ES-I3 (cell line): Measurements from ENCODE around the gene HARS2.
A peak's percentile ranks its signal among the peaks of the same experiment; 100 is the strongest.
"Not testable (repeated sequence)": the region's sequence is repeated elsewhere in the genome, so short reads cannot be mapped to it uniquely, and the experiment has no call there.

ENCODE experiments used
- H3K36me3 ChIP-seq: 2 replicates; pipeline ENCODE4 v1.6.1; 2013; ENCODE audit warnings: mild to moderate bottlenecking, low read length, control low read depth, moderate library complexity; ENCODE audit not compliant: insufficient read depth
- H3K4me1 ChIP-seq: 2 replicates; pipeline ENCODE4 v1.6.1; 2013; ENCODE audit warnings: mild to moderate bottlenecking, control low read depth, low read length; ENCODE audit not compliant: insufficient read depth
- H3K9ac ChIP-seq: 2 replicates; pipeline ENCODE4 v1.6.1; 2013; ENCODE audit warnings: low read depth, mild to moderate bottlenecking, low read length, moderate library complexity
- H3K9me3 ChIP-seq: 2 replicates; pipeline ENCODE4 v1.6.1; 2013; ENCODE audit warnings: mild to moderate bottlenecking, low read length, moderate library complexity; ENCODE audit not compliant: control insufficient read depth, insufficient read depth

Gene HARS2, protein sequence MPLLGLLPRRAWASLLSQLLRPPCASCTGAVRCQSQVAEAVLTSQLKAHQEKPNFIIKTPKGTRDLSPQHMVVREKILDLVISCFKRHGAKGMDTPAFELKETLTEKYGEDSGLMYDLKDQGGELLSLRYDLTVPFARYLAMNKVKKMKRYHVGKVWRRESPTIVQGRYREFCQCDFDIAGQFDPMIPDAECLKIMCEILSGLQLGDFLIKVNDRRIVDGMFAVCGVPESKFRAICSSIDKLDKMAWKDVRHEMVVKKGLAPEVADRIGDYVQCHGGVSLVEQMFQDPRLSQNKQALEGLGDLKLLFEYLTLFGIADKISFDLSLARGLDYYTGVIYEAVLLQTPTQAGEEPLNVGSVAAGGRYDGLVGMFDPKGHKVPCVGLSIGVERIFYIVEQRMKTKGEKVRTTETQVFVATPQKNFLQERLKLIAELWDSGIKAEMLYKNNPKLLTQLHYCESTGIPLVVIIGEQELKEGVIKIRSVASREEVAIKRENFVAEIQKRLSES

DNA sequence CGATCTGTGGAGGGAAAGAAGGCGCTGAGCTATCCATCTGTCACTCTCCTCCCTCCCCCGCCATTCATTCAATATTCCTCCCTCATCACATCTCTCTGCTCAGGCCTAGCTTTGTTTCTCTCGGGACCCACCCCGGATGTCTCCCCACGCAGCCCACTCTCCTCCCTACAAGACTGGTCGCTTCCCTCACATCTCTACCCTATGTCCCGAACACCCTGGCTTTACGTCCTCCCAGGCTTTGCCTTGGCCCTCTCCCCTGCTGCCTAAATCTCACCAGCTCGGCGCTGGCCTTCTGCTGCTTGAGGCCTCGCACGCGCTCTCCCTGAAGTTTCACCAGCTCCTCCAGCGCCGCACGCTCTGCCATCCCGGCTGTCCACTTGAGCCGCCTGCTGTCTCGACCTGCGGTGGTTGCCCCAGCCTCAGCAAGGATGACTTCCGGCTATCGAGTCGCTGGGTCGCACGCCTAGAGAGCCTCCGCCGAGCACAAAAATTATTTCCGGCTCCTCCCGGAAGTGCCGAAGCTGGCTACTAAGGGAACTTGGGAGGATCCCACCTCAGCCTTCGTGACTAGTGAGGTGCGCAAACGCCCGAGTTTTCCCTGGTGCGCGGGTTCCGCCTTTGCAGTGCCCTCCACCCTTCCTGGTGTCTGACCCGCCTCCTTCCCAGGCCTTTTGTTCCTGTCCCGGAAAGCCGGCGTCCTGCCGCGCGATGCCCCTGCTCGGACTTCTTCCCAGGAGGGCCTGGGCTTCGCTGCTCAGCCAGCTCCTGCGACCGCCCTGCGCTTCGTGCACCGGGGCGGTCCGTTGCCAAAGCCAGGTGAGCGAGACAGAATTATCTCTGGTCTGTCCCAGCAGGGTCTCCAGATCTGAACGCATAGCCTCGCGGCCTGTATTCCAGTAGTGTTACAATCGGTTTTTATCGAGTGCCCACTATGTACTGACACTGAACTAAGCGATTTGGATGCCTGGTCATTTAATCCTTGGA is at the start of gene HARS2, which contains the start of gene HARS1:
Gene HARS2, plus strand, starts transcription at position 515 of the 984 bp plus-strand sequence. Its CDS starts 194 bp downstream, at position 709.
Gene HARS1, minus strand, starts transcription at position 430 of the 984 bp plus-strand sequence. Its CDS starts 66 bp downstream, at position 364.
- Histone ChIP-seq H3K9me3 (no peaks in the 10 kb centered on the region), H3K36me3 (peaks cover 9% of the 10 kb centered on the region; the same call in 1 of the 2 replicates), H3K9ac (peak within 1 kb of the TSS; percentile 88), H3K4me1 (no peaks in the 10 kb centered on the region)

DNA sequence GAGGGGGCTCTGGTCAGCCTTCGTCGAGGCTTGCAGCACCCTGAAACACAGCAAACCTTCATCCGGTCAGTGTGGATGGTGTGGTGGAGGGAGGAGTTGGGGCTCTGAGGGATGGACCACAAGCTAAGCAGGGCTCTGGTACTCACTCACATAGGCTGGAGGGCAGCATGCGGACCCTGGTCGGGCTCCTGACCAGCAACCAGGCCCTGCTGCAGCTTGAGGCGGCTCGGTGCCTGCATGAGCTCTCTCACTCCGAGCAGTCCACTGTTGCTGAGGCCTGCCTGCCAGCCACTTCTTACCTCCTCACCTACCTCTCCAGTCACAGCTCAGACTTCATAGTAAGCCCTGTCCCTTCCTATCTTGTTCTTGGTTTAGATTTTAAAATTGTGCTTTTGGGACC is 49.5 kb upstream of the HARS2 start:
- no peak overlapping the region for H3K9ac ChIP-seq
- no peaks in the 10 kb centered on the region for H3K9me3 ChIP-seq
- H3K36me3 ChIP-seq, result peaks cover 7% of the 10 kb centered on the region
- no peaks in the 10 kb centered on the region; the same call in 1 of the 2 replicates for H3K4me1 ChIP-seq

DNA sequence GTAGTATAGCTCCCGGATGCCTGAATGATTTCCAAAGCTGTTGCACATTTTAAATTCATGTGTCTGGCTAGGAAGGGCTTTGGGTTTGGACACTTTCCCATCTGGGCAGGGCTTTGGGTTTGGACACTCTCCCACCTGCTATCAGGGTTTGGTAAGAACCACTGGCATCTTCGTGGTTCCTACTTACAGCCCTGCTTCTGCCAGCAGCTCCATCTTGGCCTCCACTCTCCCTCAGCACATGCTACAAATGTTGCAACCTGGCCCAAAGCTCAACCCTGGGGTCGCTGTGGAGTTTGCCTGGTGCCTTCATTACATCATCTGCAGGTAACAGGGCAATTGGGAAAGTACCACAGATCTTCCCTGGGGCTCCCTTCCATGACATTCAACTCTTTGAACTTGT is 48.5 kb upstream of the HARS2 start:
- peaks cover 7% of the 10 kb centered on the region for H3K36me3 ChIP-seq
- no peaks in the 10 kb centered on the region for H3K9me3 ChIP-seq
- H3K4me1 ChIP-seq, result no peaks in the 10 kb centered on the region; the same call in 1 of the 2 replicates
- no peak overlapping the region for H3K9ac ChIP-seq

DNA sequence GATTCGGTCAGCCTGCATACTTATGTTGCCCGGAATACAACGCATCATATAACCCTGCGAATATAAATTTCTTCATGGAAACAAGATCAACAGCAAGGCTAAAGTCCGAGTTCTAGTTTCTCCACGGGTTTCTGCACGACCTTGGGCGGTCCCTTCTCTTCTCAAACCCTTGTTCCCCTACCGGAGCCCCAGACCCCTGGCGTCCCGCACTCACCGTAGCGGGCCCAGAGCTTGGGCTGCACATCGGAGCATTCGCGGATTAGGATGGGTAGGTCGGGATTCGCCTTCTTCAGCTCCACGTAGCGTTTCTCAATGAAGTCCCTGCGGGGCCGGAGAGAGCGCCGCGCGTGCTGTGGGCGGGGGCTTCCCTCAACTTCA is 44.2 kb upstream of the HARS2 start:
- Histone ChIP-seq H3K4me1 (peaks cover 4% of the 10 kb centered on the region; the same call in 1 of the 2 replicates), H3K9me3 (no peaks in the 10 kb centered on the region), H3K9ac (peak overlapping the region; percentile 89), H3K36me3 (peaks cover 14% of the 10 kb centered on the region; the same call in 1 of the 2 replicates)

DNA sequence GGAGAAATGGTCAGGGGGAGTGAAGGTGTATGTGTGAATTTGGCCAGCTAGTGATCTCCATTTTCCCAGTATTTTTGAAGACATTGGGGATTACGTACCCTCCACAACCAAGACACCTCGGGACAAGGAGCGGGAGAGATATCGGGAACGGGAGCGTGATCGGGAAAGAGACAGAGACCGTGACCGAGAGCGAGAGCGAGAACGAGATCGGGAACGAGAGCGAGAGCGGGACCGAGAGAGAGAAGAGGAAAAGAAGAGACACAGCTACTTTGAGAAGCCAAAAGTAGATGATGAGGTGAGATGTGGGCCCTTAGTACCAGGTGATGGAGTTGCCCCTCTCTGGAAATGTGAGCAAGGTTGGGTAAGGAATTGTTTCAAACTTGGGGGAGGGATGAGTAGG is 32.4 kb upstream of the HARS2 start:
- no peak overlapping the region for H3K9ac ChIP-seq
- H3K9me3 ChIP-seq, result no peaks in the 10 kb centered on the region
- H3K36me3 ChIP-seq, result peaks cover 28% of the 10 kb centered on the region
- no peaks in the 10 kb centered on the region for H3K4me1 ChIP-seq

DNA sequence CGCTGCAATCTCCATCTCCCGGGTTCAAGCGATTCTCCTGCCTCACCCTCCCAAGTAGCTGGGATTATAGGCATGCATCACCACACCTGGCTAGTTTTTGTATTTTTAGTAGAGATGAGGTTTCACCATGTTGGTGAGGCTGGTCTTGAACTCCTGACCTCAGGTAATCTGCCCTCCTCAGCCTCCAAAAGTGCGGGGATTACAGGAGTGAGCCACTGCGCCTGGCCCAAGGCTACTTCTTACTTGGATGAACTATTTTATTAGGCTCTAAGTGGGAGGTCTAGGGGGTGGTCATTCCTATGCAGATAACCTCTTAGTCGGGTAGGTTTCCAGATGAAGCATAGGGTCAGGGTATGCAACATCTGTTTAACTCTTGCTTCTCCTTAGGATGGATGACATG is 30.9 kb upstream of the HARS2 start:
- H3K4me1 ChIP-seq, H3K9me3 ChIP-seq, H3K9ac ChIP-seq: not testable (repeated sequence)
- peaks cover 23% of the 10 kb centered on the region for H3K36me3 ChIP-seq

DNA sequence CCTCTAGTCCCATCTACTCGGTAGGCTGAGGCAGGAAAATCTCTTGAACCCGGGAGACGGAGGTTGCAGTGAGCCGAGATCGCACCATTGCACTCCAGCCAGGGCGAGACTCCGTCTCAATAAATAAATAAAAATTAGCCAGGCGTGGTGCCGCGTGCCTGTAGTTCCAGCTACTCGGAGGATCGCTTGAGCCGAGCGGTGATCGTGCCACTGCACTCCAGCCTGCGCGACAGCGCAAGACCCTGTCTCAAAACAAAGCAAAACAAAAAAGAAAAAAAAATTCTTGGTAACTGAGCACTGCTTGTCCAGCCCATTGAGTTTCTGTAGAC is 27.3 kb upstream of the HARS2 start:
- Histone ChIP-seq H3K36me3 (peaks cover 9% of the 10 kb centered on the region), H3K9me3 (no peaks in the 10 kb centered on the region), H3K9ac (peak overlapping the region; percentile 79), H3K4me1 (no peaks in the 10 kb centered on the region)

DNA sequence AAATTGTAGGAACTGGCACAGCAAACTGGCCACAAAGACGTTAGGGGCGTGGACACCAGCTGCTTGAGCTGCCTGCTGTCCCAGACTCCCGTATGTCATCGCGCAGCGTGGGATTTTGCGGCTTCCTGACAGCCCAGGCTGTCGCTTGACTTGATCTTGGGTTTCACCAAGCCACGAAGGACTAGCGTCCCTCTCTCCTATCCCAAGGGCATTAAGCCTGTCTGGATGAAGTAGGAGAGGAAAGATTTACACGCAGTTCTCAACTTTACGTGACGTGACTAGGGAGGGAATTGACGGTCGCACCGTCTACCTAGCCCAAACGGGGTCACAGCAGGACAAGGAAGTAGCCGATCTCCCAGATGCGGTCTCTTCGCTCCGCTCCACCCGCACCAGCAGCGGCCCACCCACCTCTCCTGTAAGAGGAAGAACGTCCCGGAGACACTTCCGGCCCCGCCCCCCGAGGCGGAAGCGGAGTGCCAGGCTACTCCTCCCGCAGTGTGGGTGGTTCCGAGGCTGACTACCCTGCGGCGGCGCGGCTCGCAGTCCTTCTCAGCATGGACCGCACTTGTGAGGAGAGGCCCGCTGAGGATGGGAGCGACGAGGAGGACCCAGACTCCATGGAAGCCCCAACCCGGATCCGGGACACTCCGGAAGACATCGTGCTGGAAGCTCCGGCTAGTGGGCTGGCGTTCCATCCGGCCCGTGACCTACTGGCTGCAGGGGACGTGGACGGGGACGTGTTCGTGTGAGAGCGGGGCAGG is 26.7 kb upstream of the HARS2 start, which contains the start of gene WDR55:
Gene WDR55, plus strand, starts transcription at position 546 of the 761 bp plus-strand sequence. Its CDS starts 9 bp downstream, at position 555.
- H3K36me3 ChIP-seq, result peaks cover 9% of the 10 kb centered on the region
- peak within 1 kb of the TSS; percentile 79 for H3K9ac ChIP-seq
- H3K9me3 ChIP-seq, result no peaks in the 10 kb centered on the region
- H3K4me1 ChIP-seq, result no peaks in the 10 kb centered on the region

DNA sequence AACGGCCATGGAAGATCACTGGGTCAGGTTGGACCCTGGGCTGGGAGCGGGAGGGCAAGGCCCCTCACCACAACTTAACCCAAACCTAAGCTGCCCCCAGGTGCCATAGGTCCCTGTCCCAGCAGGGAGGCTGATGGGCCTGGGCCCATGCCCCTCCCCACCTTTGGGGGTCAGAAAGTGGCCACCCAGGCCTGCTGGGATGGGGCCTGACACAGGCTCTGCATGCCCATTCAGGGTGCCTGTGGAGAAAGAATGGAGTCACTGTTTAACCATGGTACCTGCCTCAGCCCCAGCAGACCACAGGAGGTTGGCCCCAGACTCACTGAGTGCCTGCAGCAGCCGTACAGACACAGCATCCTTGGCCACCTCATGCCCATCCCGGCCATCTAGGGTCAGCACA is 20.2 kb upstream of the HARS2 start:
- H3K9ac ChIP-seq, H3K4me1 ChIP-seq, H3K9me3 ChIP-seq: not testable (repeated sequence)
- peaks cover 12% of the 10 kb centered on the region; the same call in 1 of the 2 replicates for H3K36me3 ChIP-seq

DNA sequence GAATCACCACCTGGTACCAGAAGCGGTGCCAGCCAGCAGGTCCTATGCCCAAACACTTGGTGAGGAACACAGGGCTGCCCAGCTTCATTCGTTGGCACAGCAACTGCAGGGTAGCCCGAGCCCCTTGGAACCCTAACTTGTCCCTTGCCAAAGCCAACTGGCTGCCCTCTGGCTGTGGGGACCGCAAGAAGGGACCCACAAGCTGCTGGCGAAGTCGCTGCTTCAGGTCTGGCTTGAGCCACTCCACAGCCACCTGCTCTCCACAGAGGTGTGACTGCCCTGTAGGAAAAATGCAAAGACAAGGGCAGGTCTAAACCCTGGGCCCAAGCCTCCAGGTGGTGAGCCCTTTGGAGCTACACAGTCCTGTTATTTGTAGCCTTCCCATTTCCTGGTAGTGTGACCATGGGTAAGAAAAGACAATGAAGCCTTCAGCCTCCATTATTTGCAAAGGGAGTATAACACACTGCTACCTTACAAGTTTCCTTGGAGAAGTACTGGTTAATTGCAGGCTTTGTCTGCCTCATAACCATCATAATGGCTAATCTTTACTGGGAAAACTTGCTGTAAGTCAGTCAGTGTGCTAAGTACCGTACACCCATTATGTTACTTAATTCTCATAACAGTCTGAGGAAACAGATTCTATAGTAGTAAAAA is 19.7 kb upstream of the HARS2 start:
- H3K9me3 ChIP-seq, result no peaks in the 10 kb centered on the region
- peaks cover 9% of the 10 kb centered on the region for H3K4me1 ChIP-seq
- H3K36me3 ChIP-seq, result peaks cover 18% of the 10 kb centered on the region; the same call in 1 of the 2 replicates
- peak overlapping the region; percentile 5; the same call in 1 of the 2 replicates for H3K9ac ChIP-seq

DNA sequence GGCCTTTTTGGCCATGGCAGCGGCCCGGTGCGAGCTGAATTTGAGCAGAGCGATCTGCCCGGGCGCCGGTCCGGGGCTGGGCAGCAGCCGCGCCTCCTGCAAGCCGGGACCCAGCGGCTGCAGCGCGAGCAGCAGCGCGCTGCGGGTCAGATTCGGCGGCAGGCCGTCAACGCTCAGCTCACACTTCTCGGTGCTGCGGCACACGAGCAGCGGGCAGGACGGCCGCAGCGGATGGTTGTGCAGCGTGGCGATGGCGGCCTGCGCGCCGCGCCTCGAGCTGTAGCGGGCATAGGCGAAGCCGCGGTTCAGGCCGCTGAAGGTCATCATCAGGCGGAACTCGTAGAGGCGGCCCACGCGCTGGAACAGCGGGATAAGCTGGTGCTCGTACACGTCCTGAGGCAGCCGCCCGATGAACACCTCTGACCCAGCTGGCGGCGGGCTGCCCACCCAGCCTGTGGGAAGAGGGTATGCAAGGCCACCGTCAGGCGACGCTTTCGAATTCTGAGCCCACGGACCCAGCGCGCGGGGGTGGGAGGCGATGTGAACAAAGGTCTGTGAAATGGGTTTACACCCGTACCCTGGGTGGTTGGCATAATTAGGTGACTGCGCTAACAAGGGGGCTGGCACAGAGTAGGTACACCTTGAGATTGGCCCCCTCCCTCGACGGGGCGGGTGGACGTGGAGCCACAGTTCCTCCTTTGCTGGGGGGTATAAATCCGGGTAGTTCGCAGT is 18.6 kb upstream of the HARS2 start:
- no peaks in the 10 kb centered on the region for H3K9me3 ChIP-seq
- H3K4me1 ChIP-seq, result peaks cover 9% of the 10 kb centered on the region
- peak overlapping the region; percentile 5; the same call in 1 of the 2 replicates for H3K9ac ChIP-seq
- H3K36me3 ChIP-seq, result peaks cover 18% of the 10 kb centered on the region

DNA sequence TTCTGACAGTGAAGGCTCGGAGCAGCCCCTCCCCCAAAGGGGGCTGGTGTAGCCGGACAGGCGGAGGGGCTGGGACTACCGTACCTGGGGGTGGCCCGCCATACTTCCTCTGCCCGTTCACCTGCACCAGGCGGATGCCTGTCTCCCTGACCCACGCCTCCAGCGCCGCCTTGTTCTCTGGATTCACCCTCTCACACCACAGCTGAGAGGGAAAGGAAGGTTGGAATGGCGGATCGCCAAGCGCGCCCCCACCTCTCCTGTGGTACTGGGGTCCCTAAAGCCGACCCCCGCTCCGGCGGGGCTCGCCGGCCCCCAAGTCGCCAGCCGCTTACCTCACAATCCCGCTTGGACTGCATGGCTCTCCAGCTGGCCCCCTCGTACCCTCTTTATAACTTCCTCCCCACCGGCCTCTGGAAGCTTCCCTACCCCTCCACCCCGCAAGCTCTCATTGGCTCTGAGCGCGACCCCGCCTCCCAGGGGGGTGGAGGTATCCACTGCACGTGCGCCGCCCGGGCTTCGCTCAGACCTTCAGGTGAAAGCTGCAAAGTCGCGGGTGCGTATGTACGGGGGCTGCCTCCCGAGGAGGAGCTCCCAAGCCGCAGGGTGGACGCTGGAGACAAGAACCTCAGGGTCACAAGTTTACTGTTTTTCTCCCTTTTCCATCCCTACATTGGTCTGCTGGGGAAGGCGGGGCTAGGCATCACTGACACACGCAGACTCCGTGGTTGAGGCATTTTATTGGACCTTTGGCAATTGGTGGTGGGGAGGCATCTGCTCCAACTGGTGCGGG is 17.9 kb upstream of the HARS2 start, which contains the start of gene DND1:
Gene DND1, minus strand, starts transcription at position 390 of the 790 bp plus-strand sequence. Its CDS starts 34 bp downstream, at position 356.
- Histone ChIP-seq H3K4me1 (peaks cover 9% of the 10 kb centered on the region), H3K36me3 (peaks cover 18% of the 10 kb centered on the region), H3K9ac (no peak within 1 kb of the TSS; the same call in 1 of the 2 replicates), H3K9me3 (no peaks in the 10 kb centered on the region)
